ENCODE measurements around the gene SPEM2. TPM values are rescaled to one million over a fixed set of nuclear protein-coding genes. Genes with fewer than 3 reads are reported as not detected.

The SPEM2 gene
- total and polyA plus RNA-seq, 2 experiments from 2014 or later: not detected

DNA sequence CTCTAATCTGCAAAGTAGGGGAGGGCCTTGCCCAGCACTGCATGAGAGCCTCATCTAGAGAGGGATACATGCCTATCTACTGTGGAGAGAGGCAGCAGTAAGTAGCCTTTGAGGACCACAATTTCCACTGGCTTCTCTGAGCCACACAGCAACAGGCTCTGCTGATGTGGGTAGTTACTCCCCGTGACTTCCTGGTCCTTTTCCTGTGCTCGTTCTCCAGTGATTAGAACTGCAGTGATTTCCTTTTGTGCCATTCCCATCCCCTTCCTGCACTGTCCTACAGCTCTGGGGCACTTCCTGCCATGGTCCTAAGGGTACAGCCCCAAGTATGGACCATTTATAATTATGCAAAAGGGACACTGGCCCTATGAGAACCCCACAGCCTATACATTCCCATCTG, 34.1 kb upstream of the SPEM2 start:
- Histone ChIP-seq H3K27me3 (no peaks in the 10 kb centered on the region), H3K4me3 (no peak overlapping the region), H3K4me1 (ENCODE audit: low read depth) (peaks cover 4% of the 10 kb centered on the region), H3K9me3 (ENCODE audit: low read depth) (no peaks in the 10 kb centered on the region), H3K36me3 (no peaks in the 10 kb centered on the region), H3K27ac (no peak overlapping the region)
- TF ChIP-seq, protein P1, sequence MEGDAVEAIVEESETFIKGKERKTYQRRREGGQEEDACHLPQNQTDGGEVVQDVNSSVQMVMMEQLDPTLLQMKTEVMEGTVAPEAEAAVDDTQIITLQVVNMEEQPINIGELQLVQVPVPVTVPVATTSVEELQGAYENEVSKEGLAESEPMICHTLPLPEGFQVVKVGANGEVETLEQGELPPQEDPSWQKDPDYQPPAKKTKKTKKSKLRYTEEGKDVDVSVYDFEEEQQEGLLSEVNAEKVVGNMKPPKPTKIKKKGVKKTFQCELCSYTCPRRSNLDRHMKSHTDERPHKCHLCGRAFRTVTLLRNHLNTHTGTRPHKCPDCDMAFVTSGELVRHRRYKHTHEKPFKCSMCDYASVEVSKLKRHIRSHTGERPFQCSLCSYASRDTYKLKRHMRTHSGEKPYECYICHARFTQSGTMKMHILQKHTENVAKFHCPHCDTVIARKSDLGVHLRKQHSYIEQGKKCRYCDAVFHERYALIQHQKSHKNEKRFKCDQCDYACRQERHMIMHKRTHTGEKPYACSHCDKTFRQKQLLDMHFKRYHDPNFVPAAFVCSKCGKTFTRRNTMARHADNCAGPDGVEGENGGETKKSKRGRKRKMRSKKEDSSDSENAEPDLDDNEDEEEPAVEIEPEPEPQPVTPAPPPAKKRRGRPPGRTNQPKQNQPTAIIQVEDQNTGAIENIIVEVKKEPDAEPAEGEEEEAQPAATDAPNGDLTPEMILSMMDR (IDR thresholded peaks at IDR 0.05; ENCODE audit: low read depth, low read length): no peak
- no peak for DNase-seq (ENCODE audit: low read depth in 1 of 2, low spot score in 1 of 2)

DNA sequence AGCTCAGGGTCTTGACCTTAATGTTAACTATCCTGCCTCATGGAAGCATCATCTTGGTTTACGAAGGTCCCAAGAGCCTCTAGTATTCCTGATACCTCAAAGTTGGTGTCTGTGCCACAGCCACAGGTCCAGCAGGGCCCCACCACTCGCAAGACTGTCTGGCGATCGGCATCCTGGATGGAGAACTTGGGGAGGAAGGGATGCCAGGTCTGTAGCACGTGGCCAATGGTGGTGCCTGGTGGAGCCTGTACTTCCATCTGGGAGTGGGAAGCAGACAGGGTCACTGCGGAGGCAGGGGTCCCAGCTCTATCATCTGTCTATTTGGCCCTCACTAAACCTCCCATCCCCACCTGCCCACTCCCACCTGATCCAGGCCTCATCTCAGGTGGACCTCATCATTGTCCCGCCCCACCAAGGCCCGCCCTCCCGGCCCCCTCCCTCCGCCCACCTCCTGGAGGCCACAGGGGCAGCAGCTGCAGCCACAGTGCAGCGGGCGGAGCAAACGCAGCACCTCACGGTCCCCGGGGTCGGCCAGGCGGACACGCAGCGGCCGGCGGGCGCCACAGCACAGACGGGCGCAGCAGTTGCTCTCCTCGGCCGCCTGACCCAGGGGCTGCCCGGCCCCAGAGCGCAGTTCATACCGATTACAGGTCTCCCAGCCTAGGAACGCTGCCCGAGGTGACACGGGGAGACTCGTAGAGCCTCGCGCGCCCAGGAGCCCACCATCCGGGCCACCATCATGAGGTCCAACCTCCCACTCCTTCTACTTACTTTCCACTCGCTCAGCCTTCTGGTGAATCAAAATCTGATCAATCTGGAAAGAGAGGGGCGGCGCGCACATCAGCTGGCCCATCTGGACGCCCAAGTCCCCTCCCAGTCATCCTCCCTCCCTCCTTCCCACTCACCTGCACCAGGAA, 32.5 kb upstream of the SPEM2 start:
- TF ChIP-seq, protein P1 (IDR thresholded peaks at IDR 0.05; ENCODE audit: low read depth, low read length): no peak
- H3K27ac ChIP-seq: no peak overlapping the region
- H3K4me3 ChIP-seq: peak overlapping the region; percentile 74
- H3K9me3 ChIP-seq (ENCODE audit: low read depth): no peaks in the 10 kb centered on the region
- peaks cover 4% of the 10 kb centered on the region for H3K4me1 ChIP-seq (ENCODE audit: low read depth)
- DNase-seq (ENCODE audit: low read depth in 1 of 2, low spot score in 1 of 2): no peak
- H3K36me3 ChIP-seq: no peaks in the 10 kb centered on the region
- no peaks in the 10 kb centered on the region for H3K27me3 ChIP-seq

DNA sequence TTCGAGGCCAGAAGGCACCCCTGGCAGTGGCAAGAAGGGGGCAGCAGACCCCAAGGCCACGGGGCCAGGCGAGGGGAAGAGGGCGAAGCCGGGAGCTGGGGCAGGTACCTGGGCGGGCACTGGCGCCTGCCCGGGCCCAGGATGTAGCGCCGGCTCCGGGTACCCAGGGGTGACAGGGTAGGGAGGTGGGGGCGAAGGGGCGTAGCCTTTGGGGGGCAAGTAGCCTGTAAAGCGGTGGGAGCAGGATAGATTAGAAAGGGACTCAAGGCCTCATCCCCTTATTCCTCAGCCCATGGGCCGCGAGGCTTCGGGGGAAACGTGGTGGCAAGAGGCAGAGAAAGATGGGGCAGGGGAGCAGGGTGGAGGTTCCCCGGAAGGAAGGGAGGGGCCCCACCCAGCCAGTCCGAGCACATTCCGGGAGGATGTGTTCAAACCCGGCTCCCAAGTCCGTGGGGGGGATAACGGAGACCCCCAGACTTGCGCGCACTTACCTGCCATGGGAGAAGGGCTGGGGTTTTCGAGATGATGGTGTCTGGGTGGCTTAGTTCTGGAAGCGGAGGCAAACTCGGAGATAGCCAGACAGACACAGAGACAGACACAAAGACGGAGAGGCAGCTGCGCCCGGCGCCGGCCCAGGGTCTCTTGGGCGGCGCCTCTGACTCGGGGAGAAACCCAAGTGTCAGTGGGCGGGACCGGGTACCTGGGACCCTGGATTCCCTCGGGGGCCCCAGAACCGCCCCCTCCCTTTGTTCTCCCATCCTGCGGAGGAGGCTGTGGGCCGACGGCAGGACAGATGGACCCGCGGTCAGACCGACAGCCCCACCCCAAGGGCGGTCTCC, 31.6 kb upstream of the SPEM2 start:
- peaks cover 4% of the 10 kb centered on the region for H3K4me1 ChIP-seq (ENCODE audit: low read depth)
- no peaks in the 10 kb centered on the region for H3K36me3 ChIP-seq
- H3K27me3 ChIP-seq: no peaks in the 10 kb centered on the region
- DNase-seq (ENCODE audit: low read depth in 1 of 2, low spot score in 1 of 2): peak; percentile 16 to 60
- peak overlapping the region; percentile 74 for H3K4me3 ChIP-seq
- TF ChIP-seq, protein P1 (IDR thresholded peaks at IDR 0.05; ENCODE audit: low read depth, low read length): no peak
- no peaks in the 10 kb centered on the region for H3K9me3 ChIP-seq (ENCODE audit: low read depth)
- H3K27ac ChIP-seq: no peak overlapping the region

DNA sequence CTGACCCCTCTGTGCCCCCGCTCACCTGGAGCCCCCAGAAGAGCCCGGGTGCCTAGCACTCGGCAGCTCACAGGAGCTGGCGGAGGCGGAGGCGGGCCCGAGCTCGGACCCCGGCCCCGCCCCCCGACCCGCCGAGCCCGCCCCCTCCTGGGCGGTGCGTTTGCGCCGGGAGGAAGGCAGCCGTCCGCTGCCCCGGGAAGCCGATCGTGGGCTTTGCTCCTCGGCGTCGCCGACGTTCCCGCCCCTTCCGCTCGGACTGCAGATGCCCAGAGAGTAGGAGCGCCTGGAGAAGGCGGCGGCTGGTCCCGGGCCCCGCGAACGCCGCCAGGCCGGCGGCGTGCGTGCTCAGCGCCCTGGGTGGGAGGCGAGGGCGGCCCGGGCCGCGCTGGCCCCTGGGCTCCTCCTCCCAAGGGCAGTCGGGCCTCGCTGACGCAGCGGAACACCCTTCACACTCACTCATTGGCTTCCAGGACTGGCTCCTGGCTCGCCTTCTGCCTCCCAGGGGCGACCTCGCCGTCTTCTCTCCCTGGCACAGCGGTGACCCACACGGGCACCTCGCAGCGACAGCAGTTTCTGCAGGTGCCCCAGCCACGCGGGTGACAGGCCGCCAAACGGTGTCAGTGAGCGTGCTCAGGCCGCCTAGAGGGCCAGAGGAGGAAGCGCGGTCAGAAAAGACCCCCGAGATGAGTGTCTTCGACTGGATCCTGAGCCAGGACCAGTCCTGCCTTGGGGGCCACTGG, 30.8 kb upstream of the SPEM2 start, which contains the start of gene PLSCR3:
Gene PLSCR3, minus strand, starts transcription at position 74 of the 740 bp plus-strand sequence. CDS start 415 bp downstream, outside the sequence.
- no peaks in the 10 kb centered on the region for H3K9me3 ChIP-seq (ENCODE audit: low read depth)
- peak within 1 kb of the TSS; percentile 74 for H3K4me3 ChIP-seq
- TF ChIP-seq, protein P1 (IDR thresholded peaks at IDR 0.05; ENCODE audit: low read depth, low read length): peak; percentile 40
- no peaks in the 10 kb centered on the region for H3K36me3 ChIP-seq
- H3K27ac ChIP-seq: peak within 1 kb of the TSS; percentile 87
- no peaks in the 10 kb centered on the region for H3K27me3 ChIP-seq
- DNase-seq (ENCODE audit: low read depth in 1 of 2, low spot score in 1 of 2): peak; percentile 89 to 93
- H3K4me1 ChIP-seq (ENCODE audit: low read depth): peaks cover 4% of the 10 kb centered on the region

DNA sequence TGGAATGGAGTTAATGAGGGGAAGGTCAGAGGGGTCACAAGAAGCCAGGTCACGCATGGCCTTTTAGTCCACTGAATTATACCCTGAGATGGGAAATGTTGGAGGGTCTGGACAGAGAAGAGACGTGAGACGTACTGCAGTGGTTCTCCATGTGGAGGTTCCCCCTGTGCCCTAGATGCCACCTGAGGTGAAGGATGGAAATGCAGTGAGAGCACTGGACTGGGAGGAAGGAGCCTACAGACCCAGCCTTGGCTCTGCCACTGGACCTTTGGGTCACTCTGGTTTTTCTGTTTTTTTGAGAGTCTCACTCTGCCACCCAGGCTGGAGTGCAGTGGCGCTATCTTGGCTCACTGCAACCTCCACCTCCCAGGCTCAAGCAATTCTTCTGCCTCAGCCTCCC, 29.3 kb upstream of the SPEM2 start:
- no peaks in the 10 kb centered on the region for H3K27me3 ChIP-seq
- TF ChIP-seq, protein P1 (IDR thresholded peaks at IDR 0.05; ENCODE audit: low read depth, low read length): no peak
- H3K9me3 ChIP-seq (ENCODE audit: low read depth): no peaks in the 10 kb centered on the region
- no peak overlapping the region for H3K27ac ChIP-seq
- H3K4me1 ChIP-seq (ENCODE audit: low read depth): peaks cover 4% of the 10 kb centered on the region
- no peaks in the 10 kb centered on the region for H3K36me3 ChIP-seq
- H3K4me3 ChIP-seq: no peak overlapping the region
- DNase-seq (ENCODE audit: low read depth in 1 of 2, low spot score in 1 of 2): no peak
